GM12892 (cell line): ENCODE data around the gene APBB1IP.

Experiments used
- DNase-seq: peaks from one replicate; pipeline ENCODE4 v3.0.0; 2011; ENCODE audit not compliant: insufficient read length
- FAIRE-seq: peaks from 2 replicates; lab custom pipeline; 2011; peaks lifted over from hg19 to GRCh38; lab: Jason Lieb, UNC
- POLR2A ChIP-seq: IDR thresholded peaks from 2 replicates; pipeline ENCODE4 v1.6.1; 2011; ENCODE audit warnings: low read depth, low read length, control low read depth
- POLR2AphosphoS5 ChIP-seq: IDR thresholded peaks from 2 replicates; pipeline ENCODE4 v1.6.1; 2011; ENCODE audit warnings: low read depth, low read length, control low read depth
- TAF1 ChIP-seq: IDR thresholded peaks from 2 replicates; pipeline ENCODE4 v1.6.1; 2011; ENCODE audit warnings: low read depth, mild to moderate bottlenecking, control low read depth, low read length, borderline replicate concordance

The APBB1IP gene

DNA sequence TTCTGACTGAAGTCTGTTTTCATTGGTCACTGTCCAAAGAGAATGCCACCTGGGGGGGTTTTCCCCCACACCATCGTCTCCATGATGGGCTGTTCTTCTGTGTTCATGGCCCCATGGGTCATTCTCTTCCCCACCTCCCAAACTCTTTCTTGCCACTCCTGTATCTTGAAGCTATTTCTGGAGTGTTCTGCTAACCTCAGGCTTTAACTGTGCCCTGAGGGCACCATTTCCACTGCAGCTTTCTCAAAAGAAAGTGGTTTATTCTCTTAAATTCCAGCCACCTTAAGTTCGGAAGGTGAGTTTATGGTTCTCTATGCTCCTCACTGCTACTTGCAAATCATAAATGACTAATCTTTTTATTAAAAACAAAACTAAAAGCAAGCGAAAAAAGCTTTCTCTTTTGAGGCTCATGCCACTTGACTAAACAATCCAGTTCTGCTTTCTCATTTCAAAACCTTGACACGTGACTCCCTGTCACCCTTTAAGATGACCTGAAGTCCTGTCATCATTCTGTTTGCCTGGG lies 7.4 kb upstream of the APBB1IP start:
- DNase-seq: no peak
- TF ChIP-seq POLR2AphosphoS5 (no peak), POLR2A (no peak), TAF1 (peak; percentile 52; the same call in 1 of the 2 replicates)
- FAIRE-seq: peak; percentile 93

GRCh38 chr10:26432938-26433337 lies 5.2 kb upstream of the APBB1IP start:
- TF ChIP-seq TAF1: no peak
- no peak for TF ChIP-seq POLR2AphosphoS5
- TF ChIP-seq POLR2A: no peak

GRCh38 chr10:26435852-26436251 lies 2.3 kb upstream of the APBB1IP start:
- DNase-seq (no peak), FAIRE-seq (no peak)
- no peak for TF ChIP-seq POLR2A
- no peak for TF ChIP-seq TAF1
- no peak for TF ChIP-seq POLR2AphosphoS5

More at GRCh38 chr10:26432938-26433337, 5.2 kb upstream of the APBB1IP start:
- FAIRE-seq: no peak
- no peak for DNase-seq

GRCh38 chr10:26436848-26437247 lies 1.3 kb upstream of the APBB1IP start:
- FAIRE-seq (no peak), DNase-seq (no peak)
- no peak for TF ChIP-seq POLR2AphosphoS5
- TF ChIP-seq POLR2A: no peak
- TF ChIP-seq TAF1: no peak

DNA sequence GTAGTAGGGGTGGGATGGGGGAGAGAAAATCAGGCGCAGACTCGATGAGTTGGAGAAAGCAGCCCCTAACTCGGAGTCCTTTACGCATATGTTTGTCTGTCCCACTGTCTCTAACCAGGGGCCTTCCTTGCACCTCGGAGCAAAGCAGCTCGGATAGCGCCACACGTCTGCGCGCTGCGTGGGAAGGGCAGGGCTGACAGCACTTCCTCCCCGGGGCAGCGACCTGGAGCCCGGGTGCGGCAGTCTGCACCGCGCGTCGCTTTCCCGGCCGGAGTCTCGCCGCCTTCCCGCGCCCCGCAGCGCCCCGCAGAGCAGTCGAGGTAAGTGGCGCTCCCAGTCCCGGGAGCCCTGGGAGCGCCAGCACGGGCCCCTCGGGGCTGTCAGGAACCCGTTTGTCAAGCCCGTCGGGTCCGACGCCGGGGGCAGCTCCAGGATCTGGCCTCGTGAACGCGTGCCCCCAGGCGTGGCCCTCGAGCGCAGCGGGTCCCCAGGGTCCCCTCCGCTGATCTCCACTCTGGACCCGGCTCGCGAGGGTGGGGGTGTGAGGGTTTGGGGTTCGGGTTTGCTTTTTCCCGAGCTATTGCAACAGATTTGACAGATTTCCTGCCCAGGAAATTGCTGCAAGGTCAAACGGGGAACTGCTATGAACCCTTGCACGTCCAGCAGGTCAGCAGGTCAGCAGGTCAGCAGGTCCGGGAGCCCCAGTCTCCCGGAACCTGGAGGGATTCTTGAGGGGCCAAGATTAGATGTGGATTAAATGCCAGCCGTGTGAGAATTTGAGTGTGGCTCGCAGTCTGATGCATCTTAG lies 597 bp downstream of the APBB1IP start:
- FAIRE-seq: peak; percentile 93
- DNase-seq: peak; percentile 49

GRCh38 chr10:26439406-26440087 lies 1.4 kb downstream of the APBB1IP start:
- FAIRE-seq (peak; percentile 80), DNase-seq (no peak)
- TF ChIP-seq TAF1 (no peak), POLR2AphosphoS5 (no peak), POLR2A (no peak)

More for the DNA sequence above, 597 bp downstream of the APBB1IP start:
- peak; percentile 47; the same call in 1 of the 2 replicates for TF ChIP-seq POLR2A
- no peak for TF ChIP-seq TAF1

DNA sequence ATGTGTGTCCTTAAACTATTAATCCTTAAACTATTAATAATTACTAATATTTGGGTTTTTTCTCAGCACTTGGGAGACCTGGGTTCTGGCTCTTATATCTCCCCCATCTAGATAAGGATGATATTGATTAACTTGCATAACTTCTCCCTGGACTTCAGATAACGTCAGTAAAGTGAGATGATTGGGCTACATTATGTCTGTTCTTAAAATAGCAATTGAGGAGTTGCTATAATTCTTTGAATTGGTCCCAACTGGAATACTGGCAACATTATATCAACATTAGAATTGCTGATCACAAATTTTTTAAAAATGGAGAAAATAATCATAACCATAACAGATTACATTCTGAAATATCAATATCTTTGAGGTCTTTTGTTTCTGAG lies 1.9 kb downstream of the APBB1IP start:
- FAIRE-seq (peak; percentile 65), DNase-seq (no peak)
- TF ChIP-seq POLR2A: no peak
- TF ChIP-seq POLR2AphosphoS5: no peak
- no peak for TF ChIP-seq TAF1

- DNase-seq (no peak), FAIRE-seq (peak; percentile 17)
- TF ChIP-seq POLR2AphosphoS5: no peak
- no peak for TF ChIP-seq TAF1
- no peak for TF ChIP-seq POLR2A
Measured at GRCh38 chr10:26441491-26442214, 3.5 kb downstream of the APBB1IP start.

DNA sequence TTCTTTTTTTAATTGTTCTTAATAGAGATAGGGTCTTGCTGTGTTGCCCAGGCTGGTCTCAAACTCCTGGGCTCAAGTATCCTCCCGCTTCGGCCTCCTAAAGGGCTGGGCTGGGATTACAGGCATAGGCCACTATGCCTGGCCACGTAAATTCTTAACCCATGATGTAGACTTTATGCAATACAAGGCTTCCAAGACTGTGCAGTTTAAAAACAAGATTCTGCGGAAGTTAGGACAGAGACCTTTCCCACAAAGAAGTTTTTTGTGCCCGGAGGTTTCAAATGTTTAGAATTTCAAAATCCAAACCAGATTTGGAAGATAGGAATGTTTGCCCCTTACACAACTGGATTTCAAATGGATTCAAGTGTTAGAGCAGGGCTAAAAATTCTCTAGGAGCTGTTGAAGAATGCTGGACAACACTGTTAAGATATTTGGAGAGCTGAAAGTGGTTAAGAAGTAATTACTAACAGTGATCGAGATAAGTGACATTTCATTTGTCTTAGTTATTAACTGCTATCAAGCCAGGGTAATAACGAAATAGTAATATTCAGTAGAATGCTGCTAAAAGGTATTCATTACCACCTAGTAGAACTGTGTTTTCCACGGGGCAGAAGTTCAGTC lies 7.4 kb downstream of the APBB1IP start:
- FAIRE-seq: peak; percentile 63
- no peak for TF ChIP-seq POLR2A
- no peak for TF ChIP-seq TAF1
- no peak for TF ChIP-seq POLR2AphosphoS5
- DNase-seq: no peak

DNA sequence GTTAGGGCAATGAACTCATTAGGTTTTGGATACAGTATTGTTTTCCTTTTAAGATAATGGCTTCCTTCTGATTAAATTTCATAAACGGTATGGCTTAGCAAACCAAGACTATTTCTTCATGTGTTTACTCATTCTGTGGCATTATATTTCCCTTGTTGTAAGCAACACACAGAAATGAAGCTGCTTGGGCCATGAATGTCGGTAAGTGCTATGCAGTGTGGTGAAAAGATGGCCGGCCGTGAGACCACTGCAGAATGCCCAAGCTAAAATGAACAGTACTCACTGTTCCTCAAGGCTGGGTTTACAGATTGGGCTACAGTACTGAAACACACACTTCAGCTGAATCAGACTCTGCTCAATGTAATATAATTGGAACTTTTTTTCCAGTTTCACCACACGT lies 8.1 kb downstream of the APBB1IP start:
- DNase-seq: no peak
- peak; percentile 24 for FAIRE-seq

More for the DNA sequence above, 8.1 kb downstream of the APBB1IP start:
- TF ChIP-seq POLR2AphosphoS5 (no peak), TAF1 (no peak), POLR2A (no peak)
